Naive thymus-derived CD8-positive, alpha-beta T cell (primary cell): ENCODE measurements around the gene PRG3. TPM values are rescaled to one million over a fixed set of nuclear protein-coding genes. Genes with fewer than 3 reads are reported as not detected.

Experiments used
- polyA plus RNA-seq, 3 donors: library from polyadenylated mRNA; unstranded; fragments of 300-500 nt; fragmentation: Illumina TruSeq; gene quantifications; one replicate each; pipeline ENCODE4 v1.2.3, GENCODE V29; 2021
- total RNA-seq, 8 experiments: library from RNA in 2 of 8; stranded (reverse) in 2 of 8; gene quantifications; one replicate each; pipeline ENCODE4 v1.2.3 and lab custom pipeline; 2021 to 2026

Gene PRG3
- total and polyA plus RNA-seq, 5 experiments from 2014 or later = not detected

Other genes with a start within 250 kb of the PRG3 start
- not detected for gene LRRC55, start 199.2 kb downstream of the PRG3 start, total RNA-seq
- gene LRRC55, start 199.2 kb downstream of the PRG3 start, polyA plus RNA-seq = not detected
- gene APLNR, start 143.9 kb downstream of the PRG3 start, total RNA-seq = not detected
- not detected for gene APLNR, start 143.9 kb downstream of the PRG3 start, polyA plus RNA-seq
- 10 to 100 TPM; 18.8 to 20.9 TPM for gene TNKS1BP1, start 56.2 kb downstream of the PRG3 start, total RNA-seq
- gene TNKS1BP1, start 56.2 kb downstream of the PRG3 start, polyA plus RNA-seq = 1 to 10 TPM in 2 of 3 donors, under 1 TPM in 1; 0.97 to 6.7 (median 2.5) TPM
- 10 to 100 TPM; 72.7 to 74.5 TPM for gene SSRP1, start 45.3 kb downstream of the PRG3 start, total RNA-seq
- 10 to 100 TPM; 35.9 to 41.0 (median 38.0) TPM for gene SSRP1, start 45.3 kb downstream of the PRG3 start, polyA plus RNA-seq
- gene P2RX3, start 42.8 kb downstream of the PRG3 start, total RNA-seq = not detected
- not detected for gene P2RX3, start 42.8 kb downstream of the PRG3 start, polyA plus RNA-seq
- gene PRG2, start 9.5 kb upstream of the PRG3 start, total RNA-seq = not detected
- gene PRG2, start 9.5 kb upstream of the PRG3 start, polyA plus RNA-seq = not detected
- gene SLC43A3, start 46.0 kb upstream of the PRG3 start, total RNA-seq = 10 to 100 TPM; 14.5 to 17.4 TPM
- gene SLC43A3, start 46.0 kb upstream of the PRG3 start, polyA plus RNA-seq = 10 to 100 TPM; 11.4 to 13.7 (median 11.5) TPM
- not detected for gene RTN4RL2, start 79.4 kb upstream of the PRG3 start, total RNA-seq
- gene RTN4RL2, start 79.4 kb upstream of the PRG3 start, polyA plus RNA-seq = under 1 TPM in 2 of 3 donors, not detected in 1; 0.09 to 0.21 TPM
- gene SLC43A1, start 134.6 kb upstream of the PRG3 start, total RNA-seq = 10 to 100 TPM; 27.2 to 27.8 TPM
- 10 to 100 TPM; 15.3 to 23.2 (median 21.4) TPM for gene SLC43A1, start 134.6 kb upstream of the PRG3 start, polyA plus RNA-seq
- 10 to 100 TPM; 26.6 to 30.2 TPM for gene TIMM10, start 149.6 kb upstream of the PRG3 start, total RNA-seq
- gene TIMM10, start 149.6 kb upstream of the PRG3 start, polyA plus RNA-seq = 10 to 100 TPM; 66.1 to 86.5 (median 70.5) TPM
- not detected for gene SMTNL1, start 156.4 kb upstream of the PRG3 start, total RNA-seq
- gene SMTNL1, start 156.4 kb upstream of the PRG3 start, polyA plus RNA-seq = under 1 TPM in 2 of 3 donors, not detected in 1; 0.12 to 0.37 TPM
- gene UBE2L6, start 186.5 kb upstream of the PRG3 start, total RNA-seq = 10 to 100 TPM; 61.8 to 66.5 TPM
- 100 to 1,000 TPM; 218 to 246 (median 239) TPM for gene UBE2L6, start 186.5 kb upstream of the PRG3 start, polyA plus RNA-seq
- not detected for gene SERPING1, start 216.5 kb upstream of the PRG3 start, total RNA-seq
- not detected for gene SERPING1, start 216.5 kb upstream of the PRG3 start, polyA plus RNA-seq